Measurements from ENCODE around the gene MLIP.

- TF ChIP-seq CTCF (IDR thresholded peaks at IDR 0.05) (no peak), POLR2A (IDR thresholded peaks at IDR 0.05) (no peak)
Measured at GRCh38 chr6:54142889-54143519, 31.8 kb downstream of the MLIP start.
